HEK293 (cell line): ENCODE data around the gene CUZD1.
"Not testable (repeated sequence)": the region's sequence is repeated elsewhere in the genome, so short reads cannot be mapped to it uniquely, and the experiment has no call there.

Experiments used
- ZSCAN16 ChIP-seq: fragments of 450-650 bp; formaldehyde crosslinking; IDR thresholded peaks from 2 replicates; pipeline ENCODE4 v1.5.1; 2016; ENCODE audit warnings: missing biosample characterization, missing genetic modification characterization
- TF ChIP-seq, protein P1 (sequence below): fragments of 450-650 bp; formaldehyde crosslinking; IDR thresholded peaks from 2 replicates; pipeline ENCODE4 v1.5.1; 2016; ENCODE audit warnings: missing biosample characterization, missing genetic modification characterization

DNA sequence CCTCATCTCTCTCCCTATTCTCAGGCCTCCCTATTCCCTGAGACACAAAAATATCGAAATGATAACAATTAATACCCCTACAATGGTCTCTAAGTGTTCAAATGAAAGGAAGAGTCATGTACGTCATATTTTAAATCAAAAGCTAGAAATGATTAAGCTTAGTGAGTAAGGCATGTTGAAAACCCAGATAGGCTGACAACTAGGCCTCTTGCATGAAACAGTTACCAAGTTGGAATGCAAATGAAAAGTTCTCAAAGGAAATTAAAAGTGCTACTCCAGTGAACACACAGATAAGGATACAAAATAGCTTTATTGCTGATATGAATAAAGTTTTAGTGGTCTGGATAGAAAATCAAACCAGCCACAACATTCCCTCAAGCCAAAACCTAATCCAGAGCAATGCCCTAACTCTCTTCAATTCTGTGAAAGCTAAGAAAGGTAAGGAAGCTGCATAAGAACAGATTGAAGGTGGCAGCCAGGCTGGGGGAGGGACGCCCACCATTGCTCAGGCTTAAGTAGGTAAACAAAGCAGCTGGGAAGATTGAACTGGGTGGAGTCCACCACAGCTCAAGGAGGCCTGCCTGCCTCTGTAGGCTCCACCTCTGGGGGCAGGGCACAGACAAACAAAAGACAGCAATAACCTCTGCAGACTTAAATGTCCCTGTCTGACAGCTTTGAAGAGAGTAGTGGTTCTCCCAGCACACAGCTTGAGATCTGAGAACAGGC is 21.3 kb upstream of the CUZD1 start:
- TF ChIP-seq, protein P1, sequence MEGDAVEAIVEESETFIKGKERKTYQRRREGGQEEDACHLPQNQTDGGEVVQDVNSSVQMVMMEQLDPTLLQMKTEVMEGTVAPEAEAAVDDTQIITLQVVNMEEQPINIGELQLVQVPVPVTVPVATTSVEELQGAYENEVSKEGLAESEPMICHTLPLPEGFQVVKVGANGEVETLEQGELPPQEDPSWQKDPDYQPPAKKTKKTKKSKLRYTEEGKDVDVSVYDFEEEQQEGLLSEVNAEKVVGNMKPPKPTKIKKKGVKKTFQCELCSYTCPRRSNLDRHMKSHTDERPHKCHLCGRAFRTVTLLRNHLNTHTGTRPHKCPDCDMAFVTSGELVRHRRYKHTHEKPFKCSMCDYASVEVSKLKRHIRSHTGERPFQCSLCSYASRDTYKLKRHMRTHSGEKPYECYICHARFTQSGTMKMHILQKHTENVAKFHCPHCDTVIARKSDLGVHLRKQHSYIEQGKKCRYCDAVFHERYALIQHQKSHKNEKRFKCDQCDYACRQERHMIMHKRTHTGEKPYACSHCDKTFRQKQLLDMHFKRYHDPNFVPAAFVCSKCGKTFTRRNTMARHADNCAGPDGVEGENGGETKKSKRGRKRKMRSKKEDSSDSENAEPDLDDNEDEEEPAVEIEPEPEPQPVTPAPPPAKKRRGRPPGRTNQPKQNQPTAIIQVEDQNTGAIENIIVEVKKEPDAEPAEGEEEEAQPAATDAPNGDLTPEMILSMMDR (tag by site-specific recombination) = not testable (repeated sequence)
- TF ChIP-seq ZSCAN16 (tag by site-specific recombination) = not testable (repeated sequence)
